Heart left ventricle (tissue), 13 donors: ENCODE measurements around the gene VGLL4.

ENCODE experiments used
- CTCF ChIP-seq, 12 donors: fragments of 200-600 bp; sonication (generic) in 4 of 12; IDR thresholded peaks; one replicate each; pipeline versions ENCODE4 v1.5.0 to v1.8.0; 2018 to 2022; ENCODE audit warnings: antibody characterized with exemption in 12 of 12, mild to moderate bottlenecking in 5 of 12
- POLR2A ChIP-seq, 2 donors: fragments of 450-650 bp; IDR thresholded peaks; one replicate each; pipeline ENCODE4 v1.6.1; 2017; ENCODE audit warnings: antibody characterized with exemption in 2 of 2, mild to moderate bottlenecking in 2 of 2, moderate library complexity in 2 of 2
- donor health status: ischemic (EF 13 %, LVEDD 7.1; RV severe dilation, severe dysfunction).
- donor health status: DM: no; HTN: yes; CAD: no.
- donor health status: DM: no; HTN: no; CAD: no.
- donor health status: ischemic (EF 25% LVEDD 6.9; RV normal size, moderate dysfunction).
- donor health status: ischemic (EF 25% LVEDD 5.7; RV mildly dilated, moderate dysfunction).
- donor health status: ischemic (EF 35%, LVEDD 5.7; RV mildly dilated, moderate dysfunction).
- donor health status: nonischemic (EF 11% LVEDD 7.7; RV severe dilation, severe dysfunction).
- donor health status: DM: yes; HTN: yes; CAD: no.
- donor health status: PGD.
- donor health status: ischemic (EF 29% LVEDD 5.4; RV normal size, mild dysfunction).
- donor health status: nonischemic (EF 23%, LVEDD 6.1; RV moderate dilation, normal function).

GRCh38 chr3:11641316-11641682 lies 2.4 kb downstream of the VGLL4 start:
- no peak for TF ChIP-seq CTCF (IDR thresholded peaks at IDR 0.05)
- TF ChIP-seq POLR2A (IDR thresholded peaks at IDR 0.05): no peak
